Activated gamma-delta T cell treated with anti-CD3 and anti-CD28 coated beads, Interleukin-2, amount 50 U/mL, for 16 hours (primary cell): ENCODE results near the gene TRIP6.
A peak's percentile ranks its signal among the peaks of the same experiment; 100 is the strongest.
"Not testable (repeated sequence)": the region's sequence is repeated elsewhere in the genome, so short reads cannot be mapped to it uniquely, and the experiment has no call there.

ENCODE experiments used
- DNase-seq: peaks from one replicate; pipeline ENCODE4 v3.0.0-alpha.2; 2020; ENCODE audit warnings: low read depth

The TRIP6 gene

DNA sequence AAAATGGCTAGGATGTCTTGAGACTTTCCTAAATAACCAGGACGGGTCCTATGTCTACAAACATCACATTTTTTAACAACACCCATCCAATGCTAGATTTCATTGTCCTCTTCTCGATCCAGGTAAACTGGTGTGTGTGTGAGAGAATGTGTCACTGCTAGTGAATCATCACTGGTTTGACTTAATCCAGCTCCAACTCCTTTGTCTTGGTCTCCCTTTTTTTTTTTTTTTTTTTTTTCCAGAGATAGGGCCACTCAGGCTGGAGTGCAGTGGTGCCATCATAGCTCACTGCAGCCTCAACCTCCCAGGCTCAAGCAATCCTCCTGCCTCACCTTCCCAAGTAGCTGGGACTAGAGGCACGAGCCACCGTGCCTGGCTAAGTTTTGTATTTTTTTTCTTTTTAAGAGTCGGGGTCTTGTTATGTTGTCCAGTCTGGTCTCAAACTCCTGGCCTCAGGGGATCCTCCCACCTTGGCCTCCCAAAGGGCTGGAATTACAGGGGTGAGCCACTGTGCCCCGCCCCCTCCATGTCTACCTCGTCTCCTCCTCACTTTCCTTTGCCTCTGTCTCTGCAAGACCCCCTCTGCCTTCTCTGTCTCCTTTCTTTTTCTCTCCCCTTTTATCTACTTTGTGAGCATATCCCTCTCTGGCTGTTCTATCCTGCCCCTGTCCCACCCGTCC lies 24.5 kb downstream of the TRIP6 start:
- no peak for DNase-seq

DNA sequence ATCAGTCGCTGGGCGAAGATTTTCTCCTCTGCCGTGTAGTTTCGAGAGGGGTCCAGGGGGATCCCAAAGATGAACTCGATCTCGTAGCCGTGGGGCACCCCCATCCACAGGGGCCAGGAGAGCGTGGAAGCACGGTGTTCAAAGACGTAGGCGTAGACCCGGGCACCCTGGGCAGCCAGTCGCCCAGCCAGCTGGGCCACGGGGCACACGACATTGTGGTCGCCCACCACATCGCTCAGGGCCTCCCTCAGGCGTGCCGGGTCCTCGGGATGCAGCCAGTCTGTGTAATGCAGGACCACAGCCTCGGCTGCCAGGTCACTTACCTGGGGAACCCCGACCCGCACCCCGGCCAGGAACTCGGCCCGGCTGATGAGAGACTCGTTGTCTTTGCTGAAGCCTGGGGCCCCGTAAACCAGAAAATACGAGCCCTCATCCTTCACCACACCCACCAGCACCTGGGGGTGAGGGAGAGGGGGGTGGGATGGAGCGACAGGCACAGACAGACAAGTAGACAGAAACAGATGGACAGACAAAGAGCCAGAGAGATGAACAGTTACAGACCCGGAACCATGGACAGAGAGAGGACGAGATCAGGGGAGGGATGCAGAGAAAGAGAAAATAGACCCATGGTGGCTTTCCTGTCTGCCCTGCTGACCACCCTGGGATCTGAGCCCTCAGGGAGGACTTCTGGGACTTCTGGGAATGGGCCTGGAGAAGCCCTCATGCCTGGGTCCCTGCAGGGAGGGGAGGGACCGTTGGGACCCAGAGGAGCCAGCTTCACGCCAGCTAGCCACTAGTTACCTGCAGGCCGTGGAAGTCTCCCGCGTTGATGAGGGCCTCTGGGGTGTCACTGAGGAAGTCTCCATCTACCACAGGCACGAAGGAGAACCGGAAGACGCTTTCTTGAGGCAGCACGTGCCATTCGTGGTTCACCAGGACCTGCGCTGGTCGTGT lies 25.5 kb downstream of the TRIP6 start:
- no peak for DNase-seq

- DNase-seq: no peak
Measured at GRCh38 chr7:100893318-100893895, 26.2 kb downstream of the TRIP6 start.

DNA sequence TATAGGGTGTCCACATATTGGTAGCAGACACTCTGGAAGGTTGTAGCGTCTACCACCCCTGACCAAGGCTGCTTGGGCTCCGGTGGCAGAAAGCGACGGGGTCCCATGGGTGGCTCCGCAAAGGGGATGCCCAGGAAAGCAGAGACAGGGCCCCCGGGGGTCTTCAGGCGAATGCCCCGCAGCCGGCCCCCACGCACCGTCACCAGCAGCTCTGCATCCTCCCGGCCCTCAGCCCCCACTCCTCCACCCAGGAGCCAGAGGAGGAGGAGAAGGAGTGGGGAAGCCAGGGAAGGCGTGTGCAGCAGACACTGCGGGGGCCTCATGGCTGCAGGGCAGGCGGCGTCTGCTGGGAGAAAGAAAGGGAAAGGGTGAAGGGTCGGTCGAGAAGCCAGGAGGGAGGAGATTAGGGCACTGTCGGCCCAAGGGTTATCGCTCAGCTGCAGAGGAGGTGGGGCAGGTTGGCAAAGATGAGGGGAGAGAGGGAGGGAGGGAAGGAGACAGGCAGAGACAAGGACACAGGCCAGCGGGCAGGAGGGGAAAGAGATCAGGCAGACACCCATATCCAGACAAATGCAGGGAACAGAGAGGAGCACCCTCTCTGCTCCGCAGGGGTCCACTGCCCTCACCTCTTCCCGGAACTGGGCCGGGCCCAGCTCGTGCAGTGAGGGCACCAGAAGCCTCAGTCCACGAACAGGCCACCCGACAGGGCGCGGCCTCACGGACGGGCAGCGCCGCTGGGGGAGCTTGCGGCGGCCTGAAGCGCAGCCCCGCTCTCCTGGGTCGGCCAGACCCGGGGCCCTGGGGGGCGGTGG lies 26.9 kb downstream of the TRIP6 start:
- no peak for DNase-seq

DNA sequence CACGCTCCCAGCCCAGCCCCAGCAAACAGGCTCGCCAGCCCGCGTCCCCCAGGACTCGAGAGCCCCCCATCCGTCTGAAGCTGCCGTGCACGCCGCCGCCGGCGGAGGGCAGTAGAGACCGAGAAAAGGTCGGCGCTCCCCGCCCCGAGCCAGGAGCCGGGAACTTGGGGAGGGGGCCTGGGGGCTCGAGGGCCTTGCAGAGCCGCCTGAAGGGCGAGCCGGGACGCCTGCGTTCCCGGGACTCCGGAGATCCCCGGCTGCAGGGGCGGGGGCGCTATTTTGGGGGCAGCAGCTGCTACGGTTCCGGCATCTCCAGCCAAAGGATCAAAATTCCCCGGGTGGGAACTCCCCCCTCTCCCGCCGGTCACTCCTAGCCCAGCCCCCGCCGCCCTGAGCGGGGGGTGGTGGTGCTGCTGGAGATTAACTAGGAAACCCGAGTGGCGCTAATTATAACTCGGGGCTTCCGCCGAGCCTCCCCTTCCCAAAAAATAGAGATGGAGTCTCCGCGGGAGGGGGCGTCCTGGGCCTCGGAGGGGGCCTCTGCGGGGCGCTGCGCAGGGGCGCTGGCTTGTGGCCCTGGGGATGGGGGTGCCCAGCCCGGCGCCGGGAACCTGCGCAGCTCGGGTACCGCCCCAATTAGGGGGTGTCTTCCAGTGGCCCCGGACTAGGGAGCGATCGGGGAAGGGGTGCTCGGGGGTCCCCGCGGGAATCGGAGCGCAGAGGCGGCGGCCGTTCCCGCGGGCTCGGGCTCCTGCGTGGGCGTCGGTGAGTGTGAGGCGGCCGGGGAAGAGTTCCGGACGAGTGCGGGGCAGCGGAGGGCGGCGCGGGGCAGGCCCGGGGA lies 27.9 kb downstream of the TRIP6 start:
- peak; percentile 56 for DNase-seq

DNA sequence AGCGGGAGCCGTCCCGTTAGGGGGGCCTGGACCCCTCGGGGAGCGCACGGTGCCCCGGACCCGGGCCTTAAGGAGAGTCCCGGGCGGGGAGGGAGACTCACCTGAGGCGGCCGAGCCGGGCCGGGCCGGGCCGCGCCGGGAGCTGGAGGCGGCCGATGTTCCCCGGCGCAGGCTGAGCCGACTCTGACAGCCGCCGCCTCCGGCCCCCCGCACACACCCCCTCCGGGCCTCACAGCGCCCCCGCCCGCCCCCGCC lies 28.4 kb downstream of the TRIP6 start, which contains the start of gene ACHE:
ACHE (minus strand) TSS at position 188 of the 255 bp plus-strand sequence. CDS start 1,656 bp downstream, outside the sequence.
- DNase-seq: no peak

DNA sequence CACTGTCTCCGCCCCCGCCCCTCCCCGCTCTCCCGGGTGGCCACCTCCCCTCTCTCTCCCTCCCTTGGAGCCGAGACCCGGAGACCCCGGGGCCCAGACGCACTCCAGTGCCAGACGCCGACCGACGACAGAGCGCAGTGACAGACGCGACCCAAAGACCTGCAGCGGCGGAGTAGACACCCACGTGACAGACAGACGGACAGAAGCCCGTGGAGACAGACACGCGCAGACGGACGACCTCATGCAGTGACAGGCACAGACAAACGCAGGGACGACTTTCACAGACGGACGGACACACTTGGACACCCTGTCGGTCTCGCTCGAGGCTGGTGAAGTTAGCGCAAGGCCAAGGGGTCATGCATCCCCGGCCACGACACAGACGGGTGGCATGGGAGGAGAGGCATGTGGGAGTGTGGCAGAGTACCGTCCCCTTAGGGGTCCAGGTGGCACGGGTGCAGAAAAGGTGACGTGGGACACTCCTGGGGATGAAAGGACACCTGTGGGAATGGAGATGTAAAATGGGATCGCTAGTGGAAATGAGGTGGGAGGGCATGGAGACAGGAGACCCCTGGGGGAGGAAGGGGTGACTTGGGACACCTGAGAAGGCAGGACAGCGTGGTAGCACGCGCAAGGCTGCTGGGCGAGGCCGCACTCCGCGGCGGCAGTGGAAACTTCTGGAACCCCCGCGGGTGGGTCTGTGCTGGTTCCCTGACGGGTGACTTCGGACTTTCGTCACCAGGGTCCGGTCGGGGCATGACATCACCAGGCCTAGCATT lies 29.0 kb downstream of the TRIP6 start:
- DNase-seq: no peak

- no peak for DNase-seq
Measured at GRCh38 chr7:100896732-100897608, 29.8 kb downstream of the TRIP6 start.

DNA sequence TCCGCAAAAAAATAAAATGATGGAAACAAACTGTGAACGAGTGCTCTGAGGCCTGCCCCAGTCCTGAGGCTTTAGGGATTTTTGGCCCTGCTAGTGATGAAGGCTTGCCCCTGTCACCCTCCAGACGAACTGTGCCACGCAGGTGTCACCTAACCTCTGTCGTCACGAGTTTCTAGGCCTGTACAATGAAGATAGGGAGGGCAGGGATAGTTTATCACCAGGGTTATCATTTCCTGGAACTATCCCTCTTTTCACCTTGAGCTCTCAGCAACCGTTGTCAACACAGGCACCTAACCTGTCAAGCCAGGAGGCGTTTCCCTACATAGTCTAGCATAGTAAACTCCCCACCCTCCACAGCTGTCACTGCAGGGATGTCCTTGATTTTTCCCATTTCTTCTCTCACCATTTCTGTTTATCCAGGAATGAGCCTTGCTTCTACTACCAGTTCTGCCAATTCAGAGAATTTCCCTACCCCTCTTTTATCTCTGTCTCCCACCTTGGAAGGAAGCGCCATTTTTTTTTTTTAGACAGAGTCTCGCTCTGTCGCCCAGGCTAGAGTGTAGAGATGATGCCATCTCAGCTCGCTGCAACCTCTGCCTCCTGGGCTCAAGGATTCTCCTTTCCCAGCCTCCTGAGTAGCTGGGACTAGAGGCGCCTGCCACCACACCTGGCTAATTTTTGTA lies 30.7 kb downstream of the TRIP6 start:
- no peak for DNase-seq

DNA sequence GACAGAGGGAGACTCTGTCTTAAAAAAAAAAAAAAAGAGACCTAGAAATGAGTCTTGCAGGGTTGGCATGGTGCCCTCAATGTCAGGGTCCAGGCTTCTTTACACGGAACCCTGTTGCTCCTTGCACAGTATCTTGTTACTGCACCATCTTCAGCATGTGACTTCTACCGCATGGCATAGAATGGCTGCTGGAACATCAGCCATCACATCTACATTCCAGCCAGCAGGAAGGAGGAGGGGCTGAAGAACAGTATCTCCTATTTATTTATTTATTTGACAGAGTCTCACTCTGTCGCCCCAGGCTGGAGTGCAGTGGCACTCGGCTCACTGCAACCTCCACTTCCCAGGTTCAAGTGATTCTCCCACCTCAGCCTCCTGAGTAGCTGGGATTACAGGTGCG lies 32.2 kb downstream of the TRIP6 start:
- DNase-seq: no peak

DNA sequence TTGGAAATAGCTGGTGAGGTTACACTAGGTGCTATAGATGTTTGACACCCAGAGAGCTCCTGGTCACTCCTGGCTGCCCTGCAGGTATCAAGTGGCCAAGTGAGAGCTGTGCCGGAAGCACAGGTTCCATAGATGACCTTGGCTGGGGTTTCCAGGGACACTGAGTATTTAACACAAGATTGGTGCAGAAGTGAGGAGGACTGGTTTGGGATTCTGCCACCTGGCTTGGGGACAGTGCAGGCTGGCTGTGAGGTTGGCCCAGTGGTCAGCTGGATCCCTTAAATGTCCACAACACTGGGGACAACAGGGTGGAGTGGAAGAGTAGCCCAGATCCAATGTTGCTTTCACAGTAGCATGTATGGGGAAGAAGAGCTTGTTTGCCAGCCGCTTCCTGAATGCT lies 33.8 kb downstream of the TRIP6 start:
- DNase-seq: no peak

DNA sequence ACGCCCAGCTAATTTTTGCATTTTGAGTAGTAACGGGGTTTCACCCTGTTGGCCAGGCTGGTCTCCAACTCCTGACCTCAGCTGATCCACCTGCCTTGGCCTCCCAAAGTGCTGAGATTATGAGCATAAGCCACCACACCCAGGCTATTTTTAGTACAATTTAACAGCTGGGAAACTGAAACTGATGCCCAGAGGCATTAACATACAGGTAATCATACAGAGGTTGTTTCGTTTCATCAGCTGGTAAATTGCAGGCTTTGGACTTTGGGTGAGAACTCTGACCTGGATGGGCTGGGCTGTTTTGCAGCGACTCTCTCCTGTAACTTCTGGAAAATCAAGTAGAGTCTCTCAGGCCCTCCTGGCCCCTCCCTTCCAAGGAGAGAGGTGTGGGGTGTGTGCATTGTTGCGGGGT lies 34.7 kb downstream of the TRIP6 start:
- DNase-seq: no peak

- DNase-seq: no peak
Measured at GRCh38 chr7:100902638-100903037, 35.5 kb downstream of the TRIP6 start.

GRCh38 chr7:100908512-100908911 lies 41.3 kb downstream of the TRIP6 start:
- no peak for DNase-seq

GRCh38 chr7:100910443-100910842 lies 43.3 kb downstream of the TRIP6 start:
- DNase-seq: not testable (repeated sequence)

DNA sequence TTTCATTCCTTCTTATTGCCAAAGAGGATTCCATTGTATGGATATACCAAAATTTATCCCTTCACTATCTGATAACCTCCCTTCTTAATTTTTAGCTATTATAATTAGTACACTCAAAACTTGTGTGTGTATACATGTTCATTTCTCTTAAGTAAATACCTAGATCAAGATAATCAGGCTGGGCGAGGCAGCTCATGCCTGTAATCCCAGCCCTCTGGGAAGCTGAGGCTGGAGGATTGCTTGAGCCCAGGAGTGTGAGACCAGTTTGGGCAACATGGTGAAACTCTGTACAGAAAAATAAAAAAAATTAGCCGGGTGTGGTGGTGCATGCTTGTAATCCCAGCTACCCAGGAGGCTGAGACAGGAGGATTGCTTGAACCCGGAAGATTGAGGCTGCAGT lies 44.3 kb downstream of the TRIP6 start:
- DNase-seq: no peak

GRCh38 chr7:100914208-100914878 lies 47.2 kb downstream of the TRIP6 start:
- no peak for DNase-seq

DNA sequence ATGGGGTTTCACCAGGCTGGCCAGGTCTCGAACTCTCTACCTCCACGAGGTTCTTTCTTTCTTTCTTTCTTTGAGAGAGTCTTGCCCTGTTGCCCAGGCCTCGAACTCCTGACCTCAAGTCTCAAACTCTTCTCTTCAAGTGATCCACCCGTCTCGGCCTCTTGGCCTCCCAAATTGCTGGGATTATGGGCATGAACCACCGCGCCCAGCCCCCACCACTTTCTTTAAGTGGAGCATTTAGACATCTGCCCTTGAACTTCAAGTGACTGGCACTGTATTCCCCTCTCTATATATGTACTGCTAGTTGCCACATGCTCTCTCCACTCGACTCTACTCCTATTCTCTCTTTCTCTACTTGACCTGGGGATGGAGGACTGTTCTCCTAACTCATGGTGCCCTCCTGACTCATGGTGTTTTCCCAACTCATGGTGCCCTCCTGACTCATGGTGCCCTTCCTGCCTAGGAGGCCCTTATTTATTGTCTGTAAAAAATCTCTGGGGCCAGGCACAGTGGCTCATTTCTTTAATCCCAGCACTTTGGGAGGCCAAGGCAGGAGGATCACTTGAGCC lies 47.8 kb downstream of the TRIP6 start:
- DNase-seq: no peak
